ENCODE results near the gene DLG2.

DNA sequence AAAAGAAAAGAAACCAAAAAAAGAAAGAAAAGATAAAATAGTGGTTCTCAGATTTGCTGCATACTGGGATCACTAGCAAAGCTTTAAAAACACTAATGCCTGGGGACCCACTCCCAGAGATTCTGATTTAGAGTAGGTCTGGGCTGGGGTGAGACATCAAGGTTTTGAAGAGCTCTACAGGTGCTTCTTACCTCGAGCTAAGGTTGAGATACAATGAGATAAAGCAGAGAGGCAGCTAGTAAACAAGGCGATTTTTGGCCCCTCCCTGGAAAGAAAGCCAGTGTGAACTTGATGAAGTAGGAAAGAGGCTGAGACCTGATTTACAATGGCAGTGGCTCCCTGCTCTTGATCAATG is 2013.4 kb downstream of the DLG2 start:
- no peak for TF ChIP-seq POLR2A (IDR thresholded peaks at IDR 0.05; ENCODE audit: low read depth, low read length)
- TF ChIP-seq POLR2AphosphoS5 (IDR thresholded peaks at IDR 0.05; ENCODE audit: low read depth, low read length), result no peak
- no peak for TF ChIP-seq TAF1 (IDR thresholded peaks at IDR 0.05; ENCODE audit: low read depth, low read length)
- TF ChIP-seq SPI1 (IDR thresholded peaks at IDR 0.05; ENCODE audit: low read depth, low read length), result no peak
- TF ChIP-seq PAX5 (IDR thresholded peaks at IDR 0.05; ENCODE audit: insufficient read depth, low read length, severe bottlenecking), result no peak
- no peak for TF ChIP-seq POU2F2 (IDR thresholded peaks at IDR 0.05; ENCODE audit: low read depth, low read length)

Measured in GM12891 (cell line).